Smooth muscle cell (in vitro differentiated cells): Measurements from ENCODE around the gene NDUFAF2. TPM values are rescaled to one million over a fixed set of nuclear protein-coding genes. Genes with fewer than 3 reads are reported as not detected.

ENCODE experiments used
- DNase-seq: peaks from one replicate; lab custom pipeline; 2025; ENCODE audit not compliant: unreplicated experiment; lab: John Stamatoyannopoulos, UW
- H2AFZ ChIP-seq: fragments of 200-600 bp; sonication (generic); 2 replicates; pipeline ENCODE4 v1.6.0; 2016; ENCODE audit warnings: antibody characterized with exemption, low read depth, mild to moderate bottlenecking
- H3F3A ChIP-seq: fragments of 200-600 bp; sonication (generic); 2 replicates; pipeline ENCODE4 v1.6.0; 2017; ENCODE audit warnings: antibody characterized with exemption, low read depth
- H3K27ac ChIP-seq: fragments of 200-600 bp; sonication (generic); 2 replicates; pipeline ENCODE4 v1.5.1; 2016; ENCODE audit warnings: low read depth, mild to moderate bottlenecking
- H3K27me3 ChIP-seq: fragments of 200-600 bp; sonication (generic); 2 replicates; pipeline ENCODE4 v1.6.1; 2016; ENCODE audit warnings: low read depth, mild to moderate bottlenecking
- H3K36me3 ChIP-seq: fragments of 200-600 bp; sonication (generic); 2 replicates; pipeline ENCODE4 v1.5.1; 2016; ENCODE audit warnings: low read depth
- H3K4me1 ChIP-seq: fragments of 200-600 bp; sonication (generic); 2 replicates; pipeline ENCODE4 v1.5.1; 2016; ENCODE audit warnings: low read depth
- H3K4me2 ChIP-seq: fragments of 200-600 bp; sonication (generic); 2 replicates; pipeline ENCODE4 v1.6.0; 2016; ENCODE audit warnings: mild to moderate bottlenecking
- H3K4me3 ChIP-seq: fragments of 200-600 bp; sonication (generic); 2 replicates; pipeline ENCODE4 v1.5.1; 2016; ENCODE audit warnings: mild to moderate bottlenecking
- H3K79me2 ChIP-seq: fragments of 200-600 bp; sonication (generic); 2 replicates; pipeline ENCODE4 v1.6.0; 2016; ENCODE audit warnings: low read depth, mild to moderate bottlenecking
- H3K9ac ChIP-seq: fragments of 200-600 bp; sonication (generic); 2 replicates; pipeline ENCODE4 v1.6.0; 2016; ENCODE audit warnings: low read depth
- H3K9me3 ChIP-seq: fragments of 200-600 bp; sonication (generic); replicated peaks from 2 replicates; pipeline ENCODE4 v1.5.1; 2016; ENCODE audit warnings: low read depth
- H4K20me1 ChIP-seq: fragments of 200-600 bp; sonication (generic); 2 replicates; pipeline ENCODE4 v1.6.0; 2016; ENCODE audit warnings: low read depth
- WGBS: methylation state at CpG from one replicate; pipeline ENCODE4 v1.1.7; 2016; ENCODE audit warnings: low lambda C conversion rate; 5-methylcytosine and 5-hydroxymethylcytosine counted together
- polyA plus RNA-seq: library from polyadenylated mRNA; unstranded; fragments of >200 nt; fragmentation: Nextera tagmentation; extraction: Ambion mirVana; gene quantifications from 2 replicates; pipeline ENCODE4 v1.2.1, GENCODE V29; 2016
- total RNA-seq: library from RNA; depleted of rRNA; stranded (reverse); fragments of >200 nt; gene quantifications from 2 replicates; pipeline ENCODE4 v1.2.3, GENCODE V29; 2014
- TF ChIP-seq, protein P1 (sequence below): fragments of 200-600 bp; sonication (generic); IDR thresholded peaks from 2 replicates; pipeline ENCODE4 v1.5.1; 2017; ENCODE audit warnings: borderline replicate concordance, mild to moderate bottlenecking, antibody characterized with exemption; ENCODE audit not compliant: insufficient read depth, poor library complexity, severe bottlenecking

The NDUFAF2 gene
- total and polyA plus RNA-seq, 2 experiments from 2014 or later: 39.1 to 71.2 TPM

DNA sequence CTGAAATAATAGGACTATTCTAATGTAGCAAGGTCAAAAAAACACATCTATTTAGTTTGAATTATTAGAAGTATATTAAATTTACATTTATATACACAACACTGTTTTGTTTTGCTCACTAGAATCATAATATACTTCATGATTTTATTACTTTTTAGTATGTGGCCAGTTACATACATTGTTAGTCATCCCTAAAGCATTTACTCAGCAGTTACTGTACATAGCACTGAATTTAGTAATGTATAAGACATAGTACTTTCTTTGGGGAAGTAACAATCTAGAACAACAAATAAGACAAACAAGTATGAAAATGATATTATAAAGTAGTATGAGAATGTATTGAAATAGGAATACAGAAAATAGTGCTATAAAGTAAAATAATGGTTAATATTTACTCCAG lies 28.4 kb upstream of the NDUFAF2 start:
- Histone ChIP-seq H3K9me3 (no peaks in the 10 kb centered on the region), H3K27me3 (no peaks in the 10 kb centered on the region), H3K36me3 (peaks cover 8% of the 10 kb centered on the region), H3K4me2 (no peak overlapping the region), H4K20me1 (no peaks in the 10 kb centered on the region), H3K79me2 (no peaks in the 10 kb centered on the region), H3K4me1 (no peaks in the 10 kb centered on the region), H3K4me3 (no peak overlapping the region), H2AFZ (no peak overlapping the region), H3K27ac (no peak overlapping the region), H3F3A (no peaks in the 10 kb centered on the region), H3K9ac (no peak overlapping the region)
- TF ChIP-seq, protein P1, sequence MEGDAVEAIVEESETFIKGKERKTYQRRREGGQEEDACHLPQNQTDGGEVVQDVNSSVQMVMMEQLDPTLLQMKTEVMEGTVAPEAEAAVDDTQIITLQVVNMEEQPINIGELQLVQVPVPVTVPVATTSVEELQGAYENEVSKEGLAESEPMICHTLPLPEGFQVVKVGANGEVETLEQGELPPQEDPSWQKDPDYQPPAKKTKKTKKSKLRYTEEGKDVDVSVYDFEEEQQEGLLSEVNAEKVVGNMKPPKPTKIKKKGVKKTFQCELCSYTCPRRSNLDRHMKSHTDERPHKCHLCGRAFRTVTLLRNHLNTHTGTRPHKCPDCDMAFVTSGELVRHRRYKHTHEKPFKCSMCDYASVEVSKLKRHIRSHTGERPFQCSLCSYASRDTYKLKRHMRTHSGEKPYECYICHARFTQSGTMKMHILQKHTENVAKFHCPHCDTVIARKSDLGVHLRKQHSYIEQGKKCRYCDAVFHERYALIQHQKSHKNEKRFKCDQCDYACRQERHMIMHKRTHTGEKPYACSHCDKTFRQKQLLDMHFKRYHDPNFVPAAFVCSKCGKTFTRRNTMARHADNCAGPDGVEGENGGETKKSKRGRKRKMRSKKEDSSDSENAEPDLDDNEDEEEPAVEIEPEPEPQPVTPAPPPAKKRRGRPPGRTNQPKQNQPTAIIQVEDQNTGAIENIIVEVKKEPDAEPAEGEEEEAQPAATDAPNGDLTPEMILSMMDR: no peak
- no peak for DNase-seq

- DNase-seq: no peak
- TF ChIP-seq, protein P1: no peak
- H3K9me3 ChIP-seq: no peaks in the 10 kb centered on the region
- H3K79me2 ChIP-seq: no peaks in the 10 kb centered on the region
- H3K27ac ChIP-seq: no peak overlapping the region
- H3K36me3 ChIP-seq: peaks cover 8% of the 10 kb centered on the region
- H3K9ac ChIP-seq: no peak overlapping the region
- no peak overlapping the region for H2AFZ ChIP-seq
- no peak overlapping the region for H3K4me3 ChIP-seq
- no peak overlapping the region for H3K4me2 ChIP-seq
- no peaks in the 10 kb centered on the region for H4K20me1 ChIP-seq
- 98% methylated on average over 2 of the region's 2 CpGs for WGBS
- H3K27me3 ChIP-seq: no peaks in the 10 kb centered on the region
- H3K4me1 ChIP-seq: no peaks in the 10 kb centered on the region
- H3F3A ChIP-seq: no peaks in the 10 kb centered on the region
Measured at GRCh38 chr5:60918466-60918865, 26.5 kb upstream of the NDUFAF2 start.

DNA sequence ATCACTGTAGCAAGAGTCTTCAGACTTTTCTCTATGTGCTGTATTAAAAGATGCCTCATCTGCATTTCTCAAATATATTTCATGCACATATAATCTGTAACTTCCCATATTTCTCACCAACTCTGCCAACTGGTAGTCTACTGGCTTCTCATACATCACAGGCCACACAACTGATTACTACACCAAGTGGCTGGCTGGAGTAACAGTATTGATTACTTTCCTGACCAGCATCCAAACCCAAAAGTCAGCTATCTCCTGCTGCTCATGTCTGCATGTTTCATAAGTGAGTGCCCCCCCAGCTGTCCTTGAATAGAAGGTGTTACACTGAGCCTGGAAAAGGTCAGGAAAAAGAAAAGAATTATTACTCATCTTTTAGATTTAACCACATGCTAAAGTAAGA lies 17.6 kb upstream of the NDUFAF2 start:
- no peak overlapping the region for H2AFZ ChIP-seq
- peaks cover 4% of the 10 kb centered on the region for H3K36me3 ChIP-seq
- H4K20me1 ChIP-seq: peaks cover 9% of the 10 kb centered on the region
- H3F3A ChIP-seq: no peaks in the 10 kb centered on the region
- peaks cover 3% of the 10 kb centered on the region for H3K79me2 ChIP-seq
- H3K27me3 ChIP-seq: no peaks in the 10 kb centered on the region
- H3K4me1 ChIP-seq: no peaks in the 10 kb centered on the region
- no peak overlapping the region for H3K27ac ChIP-seq
- no peak overlapping the region for H3K9ac ChIP-seq
- TF ChIP-seq, protein P1: no peak
- H3K9me3 ChIP-seq: no peaks in the 10 kb centered on the region
- no peak for DNase-seq
- no peak overlapping the region for H3K4me3 ChIP-seq
- no peak overlapping the region for H3K4me2 ChIP-seq

- Histone ChIP-seq H3K36me3 (peaks cover 4% of the 10 kb centered on the region), H3K4me3 (no peak overlapping the region), H3K4me1 (no peaks in the 10 kb centered on the region), H3K9me3 (no peaks in the 10 kb centered on the region), H3K27ac (no peak overlapping the region), H3K79me2 (no peaks in the 10 kb centered on the region), H3K27me3 (no peaks in the 10 kb centered on the region), H2AFZ (no peak overlapping the region), H4K20me1 (peaks cover 9% of the 10 kb centered on the region), H3F3A (no peaks in the 10 kb centered on the region), H3K9ac (no peak overlapping the region), H3K4me2 (no peak overlapping the region)
- TF ChIP-seq, protein P1: peak; percentile 33
- WGBS: 86% methylated on average over 6 of the region's 6 CpGs
- DNase-seq: no peak
Measured at GRCh38 chr5:60929024-60929423, 16.0 kb upstream of the NDUFAF2 start.
